GM23248 (cell line): ENCODE results near the gene GTF2IRD1.
"Not testable (repeated sequence)": the region's sequence is repeated elsewhere in the genome, so short reads cannot be mapped to it uniquely, and the experiment has no call there.

Source experiments
- EZH2 ChIP-seq: fragments of 200-600 bp; sonication (generic); IDR thresholded peaks from 2 replicates; pipeline ENCODE4 v1.6.1; 2018; ENCODE audit warnings: antibody characterized with exemption, mild to moderate bottlenecking; ENCODE audit not compliant: insufficient read depth, poor library complexity, severe bottlenecking
- EZH2phosphoT487 ChIP-seq: fragments of 200-600 bp; sonication (generic); IDR thresholded peaks from 2 replicates; pipeline ENCODE4 v1.6.1; 2018; ENCODE audit warnings: antibody characterized with exemption, moderate library complexity, mild to moderate bottlenecking, low read depth; ENCODE audit not compliant: insufficient read depth

GRCh38 chr7:74563639-74564038 lies 109.9 kb downstream of the GTF2IRD1 start:
- not testable (repeated sequence) for TF ChIP-seq EZH2phosphoT487, EZH2
